Measurements from ENCODE around the gene KSR2. TPM values are rescaled to one million over a fixed set of nuclear protein-coding genes. Genes with fewer than 3 reads are reported as not detected.

The KSR2 gene
- total RNA-seq, 2 donors from 2014 or later: 0.66 to 1.0 TPM

GRCh38 chr12:117671734-117672133 is 297.1 kb downstream of the KSR2 start:
- intact Hi-C loops (cut with DNase I): no loop called here
- TF ChIP-seq POLR2A (IDR thresholded peaks at IDR 0.05): no peak
- TF ChIP-seq CTCF (IDR thresholded peaks at IDR 0.05): peak; percentile 16 to 53 (median 40)
- Histone ChIP-seq H3K36me3 (replicated peaks in 1 of 2; ENCODE audit: insufficient read depth in 1 of 2, low read depth in 2 of 2) (no peaks in the 10 kb centered on the region), H3K27ac (no peak overlapping the region), H3K9me3 (no peaks in the 10 kb centered on the region), H3K27me3 (no peaks in the 10 kb centered on the region), H3K4me1 (no peaks in the 10 kb centered on the region), H3K4me3 (no peak overlapping the region)
- ATAC-seq: no peak
- DNase-seq: peak; percentile 20 to 51 (median 30)
- 31 to 69% methylated on average over 3 to 8 of the region's 8 CpGs for WGBS, 2 donors

GRCh38 chr12:117664169-117664568 is 304.6 kb downstream of the KSR2 start:
- DNase-seq (no peak), ATAC-seq (no peak)
- no peaks in the 10 kb centered on the region for H3K9me3 ChIP-seq
- no peaks in the 10 kb centered on the region for H3K27me3 ChIP-seq
- intact Hi-C loops (cut with DNase I): no loop called here
- TF ChIP-seq POLR2A (IDR thresholded peaks at IDR 0.05): no peak
- no peak for TF ChIP-seq CTCF (IDR thresholded peaks at IDR 0.05)
- H3K4me1 ChIP-seq: no peaks in the 10 kb centered on the region
- H3K27ac ChIP-seq: no peak overlapping the region
- H3K4me3 ChIP-seq: no peak overlapping the region
- 86 to 91% methylated on average over 5 of the region's 5 CpGs for WGBS, 2 donors
- H3K36me3 ChIP-seq (replicated peaks in 1 of 2; ENCODE audit: insufficient read depth in 1 of 2, low read depth in 2 of 2): no peaks in the 10 kb centered on the region

- Histone ChIP-seq H3K4me3 (no peak overlapping the region), H3K27ac (no peak overlapping the region), H3K9me3 (no peaks in the 10 kb centered on the region), H3K4me1 (no peaks in the 10 kb centered on the region), H3K36me3 (replicated peaks in 1 of 2; ENCODE audit: insufficient read depth in 1 of 2, low read depth in 2 of 2) (no peaks in the 10 kb centered on the region), H3K27me3 (no peaks in the 10 kb centered on the region)
- DNase-seq (no peak), ATAC-seq (no peak)
- intact Hi-C loops (cut with DNase I): no loop called here
- WGBS, 2 donors: 52 to 66% methylated on average over 3 to 8 of the region's 8 CpGs
- no peak for TF ChIP-seq POLR2A (IDR thresholded peaks at IDR 0.05)
- no peak for TF ChIP-seq CTCF (IDR thresholded peaks at IDR 0.05)
Measured at GRCh38 chr12:117662620-117663395, 306.0 kb downstream of the KSR2 start.

- Histone ChIP-seq H3K27ac (no peak overlapping the region), H3K4me1 (no peaks in the 10 kb centered on the region), H3K4me3 (no peak overlapping the region), H3K9me3 (no peaks in the 10 kb centered on the region), H3K27me3 (no peaks in the 10 kb centered on the region), H3K36me3 (replicated peaks in 1 of 2; ENCODE audit: insufficient read depth in 1 of 2, low read depth in 2 of 2) (no peaks in the 10 kb centered on the region)
- DNase-seq: no peak
- WGBS, 2 donors: 69 to 86% methylated on average over 6 of the region's 6 CpGs
- intact Hi-C loops (cut with DNase I): no loop called here
- TF ChIP-seq CTCF (IDR thresholded peaks at IDR 0.05): no peak
- no peak for TF ChIP-seq POLR2A (IDR thresholded peaks at IDR 0.05)
- no peak for ATAC-seq
Measured at GRCh38 chr12:117662220-117662619, 306.6 kb downstream of the KSR2 start.

- TF ChIP-seq CTCF (IDR thresholded peaks at IDR 0.05) (no peak), POLR2A (IDR thresholded peaks at IDR 0.05) (no peak)
- 56 to 60% methylated on average over 3 of the region's 3 CpGs for WGBS, 2 donors
- no peak overlapping the region for H3K4me3 ChIP-seq
- no peak overlapping the region for H3K27ac ChIP-seq
- H3K27me3 ChIP-seq: no peaks in the 10 kb centered on the region
- intact Hi-C loops (cut with DNase I): no loop called here
- no peak for ATAC-seq
- no peak for DNase-seq
- H3K36me3 ChIP-seq (replicated peaks in 1 of 2; ENCODE audit: insufficient read depth in 1 of 2, low read depth in 2 of 2): no peaks in the 10 kb centered on the region
- no peaks in the 10 kb centered on the region for H3K9me3 ChIP-seq
- no peaks in the 10 kb centered on the region for H3K4me1 ChIP-seq
Measured at GRCh38 chr12:117661471-117661870, 307.3 kb downstream of the KSR2 start.
